GM19328 (cell line): ENCODE measurements around the gene POU6F2.
"Not testable (repeated sequence)": the region's sequence is repeated elsewhere in the genome, so short reads cannot be mapped to it uniquely, and the experiment has no call there.

Experiments
- ATAC-seq: cut with Tn5 transposase; IDR thresholded peaks from one replicate; pipeline ENCODE4 v1.9.1; 2021; ENCODE audit warnings: mild to moderate bottlenecking, moderate library complexity; ENCODE audit not compliant: unreplicated experiment

POU6F2 gene, protein sequence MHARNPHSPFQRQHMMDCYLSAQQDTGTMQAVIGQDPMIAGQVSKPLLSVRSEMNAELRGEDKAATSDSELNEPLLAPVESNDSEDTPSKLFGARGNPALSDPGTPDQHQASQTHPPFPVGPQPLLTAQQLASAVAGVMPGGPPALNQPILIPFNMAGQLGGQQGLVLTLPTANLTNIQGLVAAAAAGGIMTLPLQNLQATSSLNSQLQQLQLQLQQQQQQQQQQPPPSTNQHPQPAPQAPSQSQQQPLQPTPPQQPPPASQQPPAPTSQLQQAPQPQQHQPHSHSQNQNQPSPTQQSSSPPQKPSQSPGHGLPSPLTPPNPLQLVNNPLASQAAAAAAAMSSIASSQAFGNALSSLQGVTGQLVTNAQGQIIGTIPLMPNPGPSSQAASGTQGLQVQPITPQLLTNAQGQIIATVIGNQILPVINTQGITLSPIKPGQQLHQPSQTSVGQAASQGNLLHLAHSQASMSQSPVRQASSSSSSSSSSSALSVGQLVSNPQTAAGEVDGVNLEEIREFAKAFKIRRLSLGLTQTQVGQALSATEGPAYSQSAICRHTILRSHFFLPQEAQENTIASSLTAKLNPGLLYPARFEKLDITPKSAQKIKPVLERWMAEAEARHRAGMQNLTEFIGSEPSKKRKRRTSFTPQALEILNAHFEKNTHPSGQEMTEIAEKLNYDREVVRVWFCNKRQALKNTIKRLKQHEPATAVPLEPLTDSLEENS

GRCh38 chr7:38977685-38978084 lies at the start of gene POU6F2:
TSS of gene POU6F2 (plus strand) at chr7:38977909. CDS start at chr7:38977954, 45 bp downstream.
- ATAC-seq, result no peak

DNA sequence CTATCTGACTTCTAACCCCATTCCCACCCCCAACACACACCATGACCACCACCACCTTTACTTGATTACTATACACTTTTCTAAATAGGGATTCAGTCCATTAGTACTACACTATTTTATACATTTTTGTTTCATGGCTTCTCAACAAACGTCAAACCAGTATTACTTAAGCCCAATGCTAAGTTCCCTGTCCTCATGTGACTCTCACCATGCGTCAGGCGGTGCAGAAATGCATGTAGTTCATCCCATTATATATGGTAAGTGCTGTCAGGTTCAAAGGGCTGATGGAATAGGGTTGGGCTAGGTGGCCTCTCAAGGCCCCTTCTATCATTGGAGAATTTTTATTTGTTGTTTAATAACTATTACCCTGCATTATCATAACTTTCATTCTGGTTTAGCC lies 49.2 kb upstream of the POU6F2 start:
- no peak for ATAC-seq

DNA sequence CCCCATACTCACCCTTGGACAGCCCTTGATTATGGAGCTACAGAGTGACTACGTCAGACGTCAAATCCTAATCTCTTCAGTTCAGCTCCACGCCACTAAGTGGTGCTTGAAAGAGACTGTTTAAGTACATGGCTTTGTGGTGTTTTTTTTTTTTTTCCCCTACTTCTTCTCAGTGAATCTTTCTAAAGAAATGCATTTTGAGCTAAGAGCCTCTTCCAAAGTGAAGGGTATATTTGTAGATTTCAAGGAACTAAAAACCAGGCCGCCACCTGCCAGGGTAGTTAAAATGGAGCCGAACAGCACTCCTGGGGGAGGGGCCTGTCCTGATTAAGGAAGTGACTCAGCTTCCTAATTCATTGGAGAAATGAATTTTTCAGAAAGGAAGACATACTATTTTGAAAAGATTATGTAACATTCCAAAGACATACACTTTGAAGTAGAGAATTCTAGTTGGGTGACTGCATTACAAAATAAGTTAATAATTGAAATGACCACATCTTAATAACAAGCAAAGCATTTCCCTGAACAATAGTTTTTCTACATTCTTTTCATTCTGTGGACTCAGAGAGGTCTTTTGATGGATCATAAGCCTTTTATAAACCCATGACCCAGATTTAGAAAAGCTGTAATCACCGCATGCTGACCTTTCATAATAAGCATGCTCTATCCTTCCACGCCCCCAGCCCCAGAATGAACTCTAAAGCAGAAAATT lies 48.1 kb upstream of the POU6F2 start:
- no peak for ATAC-seq

DNA sequence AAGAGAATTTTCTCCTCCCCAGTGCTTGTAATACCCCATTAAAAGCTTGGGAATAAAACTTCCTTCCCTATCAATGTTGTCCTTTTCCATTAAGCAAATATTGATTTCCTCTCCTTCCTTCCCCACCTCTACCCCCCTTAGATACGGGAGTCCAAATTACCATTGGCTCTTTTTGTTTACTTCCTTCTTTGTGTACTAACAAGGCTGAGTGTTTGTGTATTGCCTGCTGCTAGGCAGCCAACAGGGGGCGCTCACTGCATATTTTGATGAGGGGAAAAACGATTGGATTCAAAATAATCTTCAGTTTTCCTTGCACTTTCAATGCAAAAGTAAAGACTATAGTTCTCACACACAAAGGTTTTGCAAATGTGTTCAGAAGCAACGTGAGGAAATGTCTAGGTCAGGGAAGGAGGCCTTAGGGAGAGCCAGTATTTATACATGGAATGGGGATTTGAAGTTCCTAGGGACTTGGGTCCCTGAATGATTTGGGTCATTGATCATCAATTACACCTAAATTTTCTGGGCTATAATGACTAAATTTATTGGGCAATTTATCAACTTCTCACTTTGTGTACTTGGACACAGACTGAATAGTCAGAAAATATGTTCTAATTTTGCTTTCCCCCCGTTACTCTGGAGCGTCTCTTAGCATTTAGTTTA lies 45.1 kb upstream of the POU6F2 start:
- ATAC-seq, result peak; percentile 68

- no peak for ATAC-seq
Measured at GRCh38 chr7:38934051-38934450, 43.7 kb upstream of the POU6F2 start.

DNA sequence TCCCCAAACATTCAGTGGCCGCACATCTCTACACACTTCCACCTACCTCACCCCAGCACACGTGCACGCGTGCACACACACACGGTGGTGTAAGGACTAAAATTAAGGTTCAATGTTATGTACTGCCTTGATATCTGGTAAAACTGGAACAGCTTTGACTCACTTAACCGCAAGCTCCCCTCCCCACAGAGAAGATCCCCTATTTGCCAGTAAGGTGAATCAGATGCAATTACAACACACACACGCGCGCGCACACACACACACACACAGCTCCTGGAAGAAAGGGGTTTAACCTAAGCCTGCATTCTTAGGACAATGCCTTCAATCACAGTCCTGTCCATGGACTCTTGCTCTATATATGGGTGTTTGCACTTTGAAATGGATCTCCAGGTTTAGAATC lies 43.2 kb upstream of the POU6F2 start:
- no peak for ATAC-seq

DNA sequence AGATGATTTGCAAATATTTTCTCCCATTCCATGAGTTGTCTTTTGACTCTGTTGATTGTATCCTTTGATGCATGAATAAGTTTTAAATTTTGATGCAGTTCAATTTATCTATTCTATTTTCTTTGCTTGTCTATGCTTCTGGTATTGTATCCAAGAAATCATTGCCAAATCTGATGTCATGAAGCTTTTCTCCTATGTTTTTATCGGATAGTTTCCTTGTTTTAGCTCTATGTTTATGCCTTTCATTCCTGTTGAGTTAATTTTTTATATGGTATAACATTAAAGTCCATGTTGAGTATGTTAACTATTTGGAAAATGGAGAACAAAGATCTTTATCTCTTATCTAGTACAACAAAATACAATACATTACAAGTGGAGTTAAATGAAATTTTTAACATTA lies 41.1 kb upstream of the POU6F2 start:
- ATAC-seq, result no peak

DNA sequence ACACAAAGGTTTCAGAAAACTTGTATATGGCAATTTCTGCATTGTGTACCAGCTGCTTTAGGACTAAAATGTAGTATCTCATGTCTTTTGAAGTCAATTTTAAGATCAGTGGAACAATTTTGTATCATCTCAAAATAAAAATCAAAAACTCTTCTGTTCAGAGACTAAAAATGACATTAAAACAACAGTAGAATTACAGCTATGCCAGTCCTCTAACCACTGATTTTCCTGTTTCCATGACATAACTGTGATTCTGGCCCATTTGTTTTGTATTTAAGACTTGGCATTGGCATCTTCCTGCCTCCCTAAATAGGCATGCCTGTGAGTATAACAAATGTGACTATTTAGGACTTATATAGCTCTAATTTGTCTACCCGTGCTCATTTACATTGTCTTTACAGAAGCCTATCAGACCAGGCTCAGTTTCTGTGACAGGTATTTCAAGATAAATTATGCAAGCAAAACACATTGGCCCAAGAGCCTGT lies 39.7 kb upstream of the POU6F2 start:
- no peak for ATAC-seq

DNA sequence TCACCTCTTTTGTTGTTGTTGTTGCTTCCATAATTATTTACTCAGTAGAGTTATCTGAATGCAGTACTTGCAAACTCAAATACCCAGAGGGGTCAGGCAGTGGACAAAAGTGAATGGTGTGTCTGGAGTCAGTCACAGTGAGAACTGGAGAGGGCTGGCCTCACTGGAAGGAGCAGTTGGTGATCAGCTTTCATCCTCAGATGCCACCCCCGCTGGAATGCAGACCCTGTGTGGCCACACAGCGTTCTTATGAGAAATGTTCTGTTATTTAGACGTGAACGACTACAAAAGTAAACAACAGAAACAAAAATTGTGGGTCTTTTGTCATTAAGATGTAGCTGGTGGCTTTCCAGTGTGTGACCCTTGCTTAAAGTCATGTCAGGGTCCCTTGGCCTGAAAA lies 39.1 kb upstream of the POU6F2 start:
- no peak for ATAC-seq

- ATAC-seq, result no peak
Measured at GRCh38 chr7:38940774-38941173, 36.9 kb upstream of the POU6F2 start.

DNA sequence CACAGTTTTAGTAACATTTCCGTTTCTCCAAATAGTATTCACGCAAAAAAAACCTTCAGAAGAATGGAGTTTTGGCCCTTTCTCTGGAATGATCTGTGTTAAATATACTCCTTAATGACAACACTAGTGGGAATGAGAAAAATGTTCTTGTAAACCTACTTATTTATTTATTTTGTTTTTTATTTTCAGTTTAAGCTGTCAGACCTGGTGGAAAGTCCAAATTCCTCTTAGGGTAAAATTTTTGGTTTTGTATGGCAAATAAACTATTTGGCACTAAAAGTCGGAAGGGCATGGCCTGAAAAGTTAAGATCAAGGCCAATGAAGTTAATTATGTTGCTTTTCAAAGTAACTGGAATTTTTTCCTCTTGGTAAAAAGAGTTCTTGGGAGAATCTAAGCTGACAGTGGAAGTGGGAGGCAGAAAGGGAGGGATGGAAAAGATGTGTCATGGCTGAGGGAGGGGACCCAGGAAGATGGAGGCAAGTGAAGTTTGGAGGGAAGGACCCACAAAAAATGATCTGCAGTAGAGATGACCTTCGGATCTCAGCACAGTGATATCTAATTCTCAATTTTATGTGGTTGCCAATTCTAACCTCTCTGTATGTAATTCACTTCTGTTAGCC lies 35.2 kb upstream of the POU6F2 start:
- ATAC-seq, result no peak

DNA sequence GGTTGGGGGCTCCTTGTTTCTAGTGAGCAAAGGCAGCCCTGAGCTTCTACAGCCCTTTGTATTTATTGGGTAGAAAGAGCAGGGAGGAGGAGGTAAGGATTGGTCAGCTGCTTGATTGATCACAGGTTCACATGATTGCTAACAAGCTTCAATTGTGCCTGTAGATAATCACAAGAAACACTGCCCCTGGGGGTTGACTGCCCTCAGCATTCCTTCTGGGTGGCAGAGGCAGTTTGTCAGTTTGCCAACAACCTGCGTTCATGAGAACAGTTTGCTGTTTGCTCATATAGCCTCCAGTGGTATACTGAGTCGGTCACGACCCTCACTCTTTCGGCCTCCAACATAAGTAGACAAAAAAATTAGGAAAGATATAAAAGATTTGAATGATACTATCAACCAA lies 30.2 kb upstream of the POU6F2 start:
- ATAC-seq, result not testable (repeated sequence)

GRCh38 chr7:38950309-38950708 lies 27.4 kb upstream of the POU6F2 start:
- ATAC-seq, result no peak

- ATAC-seq, result no peak
Measured at GRCh38 chr7:38951213-38951612, 26.5 kb upstream of the POU6F2 start.

DNA sequence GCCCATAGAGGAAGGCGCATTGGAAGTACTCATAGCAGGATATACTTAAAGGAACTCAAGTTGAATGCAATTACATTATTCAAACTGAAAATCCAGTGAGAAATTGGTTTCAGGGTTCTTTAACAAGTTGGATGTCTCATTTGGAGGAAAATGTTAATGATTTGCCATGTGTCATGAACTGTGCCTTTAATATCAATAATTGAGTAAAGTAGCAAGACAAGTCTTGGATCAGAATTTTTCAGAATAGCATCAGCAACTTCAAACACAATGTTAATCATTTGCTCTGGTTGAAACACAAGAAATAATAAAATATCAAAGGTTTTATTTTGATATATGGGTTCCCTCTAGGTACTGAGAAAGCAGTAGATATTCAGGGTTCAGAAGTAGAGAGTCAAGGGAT lies 24.5 kb upstream of the POU6F2 start:
- no peak for ATAC-seq

DNA sequence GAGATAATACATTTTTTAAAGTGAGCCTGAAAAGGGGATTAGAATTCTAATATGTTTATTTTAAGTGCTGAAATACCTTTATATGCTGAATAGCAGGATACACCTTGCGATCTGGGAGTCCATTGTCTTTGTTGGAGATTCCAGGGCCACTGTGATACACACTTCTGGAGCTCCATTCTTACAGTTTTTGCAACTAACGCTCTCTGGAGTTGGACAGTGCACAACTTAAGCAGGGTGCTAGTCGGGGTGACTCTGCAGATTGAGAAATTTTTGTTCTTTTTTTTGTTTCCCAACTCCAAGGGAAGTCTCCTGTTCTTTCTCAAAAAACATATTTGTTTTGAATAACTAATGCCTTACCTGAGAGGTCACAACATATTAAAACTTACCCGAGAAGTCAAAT lies 23.7 kb upstream of the POU6F2 start:
- no peak for ATAC-seq

- ATAC-seq, result no peak
Measured at GRCh38 chr7:38955892-38956291, 21.8 kb upstream of the POU6F2 start.

DNA sequence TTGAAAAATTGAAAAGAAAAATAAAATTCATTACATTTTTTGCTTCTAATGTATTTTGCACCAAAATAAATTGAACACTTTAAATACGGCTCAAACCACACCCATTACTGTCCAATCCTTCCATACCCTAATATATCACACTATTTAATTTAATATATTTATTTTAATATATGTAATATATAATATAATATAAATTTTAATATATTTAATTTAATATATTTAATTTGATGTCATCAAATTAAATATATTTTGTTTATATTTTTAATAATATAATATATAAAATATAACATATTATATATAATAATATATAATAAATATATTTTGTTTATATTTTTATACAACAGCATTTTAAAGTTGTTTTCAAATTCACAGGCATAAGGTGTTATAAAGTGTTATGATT lies 15.7 kb upstream of the POU6F2 start:
- ATAC-seq, result no peak

- ATAC-seq, result no peak
Measured at GRCh38 chr7:38964921-38965320, 12.8 kb upstream of the POU6F2 start.

- ATAC-seq, result no peak
Measured at GRCh38 chr7:38973760-38974159, 3.9 kb upstream of the POU6F2 start.

- ATAC-seq, result no peak
Measured at GRCh38 chr7:38975944-38976392, 1.7 kb upstream of the POU6F2 start.
